ENCODE data around the gene EPHA7.

The EPHA7 gene

GRCh38 chr6:93319304-93319703 is 100.1 kb downstream of the EPHA7 start:
- no peak for DNase-seq

GRCh38 chr6:93318121-93318520 is 101.2 kb downstream of the EPHA7 start:
- no peak for DNase-seq

GRCh38 chr6:93317592-93317991 is 101.8 kb downstream of the EPHA7 start:
- no peak for DNase-seq

GRCh38 chr6:93307505-93308409 is 111.6 kb downstream of the EPHA7 start:
- no peak for DNase-seq

GRCh38 chr6:93305088-93305487 is 114.3 kb downstream of the EPHA7 start:
- DNase-seq: no peak

- no peak for DNase-seq
Observed at GRCh38 chr6:93304505-93304904, 114.9 kb downstream of the EPHA7 start.

GRCh38 chr6:93300661-93301060 is 118.7 kb downstream of the EPHA7 start:
- DNase-seq: no peak

- DNase-seq: no peak
Observed at GRCh38 chr6:93299622-93300021, 119.7 kb downstream of the EPHA7 start.

- DNase-seq: no peak
Observed at GRCh38 chr6:93295631-93296030, 123.7 kb downstream of the EPHA7 start.

- DNase-seq: no peak
Observed at GRCh38 chr6:93294879-93295278, 124.5 kb downstream of the EPHA7 start.

GRCh38 chr6:93293872-93294271 is 125.5 kb downstream of the EPHA7 start:
- DNase-seq: no peak

GRCh38 chr6:93293460-93293859 is 125.9 kb downstream of the EPHA7 start:
- DNase-seq: no peak

- no peak for DNase-seq
Observed at GRCh38 chr6:93282521-93283031, 136.8 kb downstream of the EPHA7 start.

GRCh38 chr6:93278241-93278640 is 141.1 kb downstream of the EPHA7 start:
- no peak for DNase-seq

GRCh38 chr6:93272896-93273295 is 146.5 kb downstream of the EPHA7 start:
- no peak for DNase-seq

- no peak for DNase-seq
Observed at GRCh38 chr6:93272211-93272610, 147.1 kb downstream of the EPHA7 start.

- no peak for DNase-seq
Observed at GRCh38 chr6:93266116-93266817, 153.1 kb downstream of the EPHA7 start.

- DNase-seq: no peak
Observed at GRCh38 chr6:93260881-93261280, 158.5 kb downstream of the EPHA7 start.

- no peak for DNase-seq
Observed at GRCh38 chr6:93259332-93259731, 160.0 kb downstream of the EPHA7 start.

GRCh38 chr6:93252930-93253329 is 166.4 kb downstream of the EPHA7 start:
- no peak for DNase-seq

GRCh38 chr6:93248631-93249030 is 170.7 kb downstream of the EPHA7 start:
- no peak for DNase-seq

GRCh38 chr6:93243231-93243778 is 176.1 kb downstream of the EPHA7 start:
- DNase-seq: no peak

- no peak for DNase-seq
Observed at GRCh38 chr6:93242049-93242448, 177.3 kb downstream of the EPHA7 start.

GRCh38 chr6:93238632-93239031 is 180.7 kb downstream of the EPHA7 start:
- no peak for DNase-seq
